Stimulated activated CD4-positive, alpha-beta T cell treated with anti-CD3 and anti-CD28 coated beads, Interleukin-2, amount 100 ng/mL, for 4 hours (primary cell): ENCODE measurements around the gene ADAMTS12.

Source experiments
- DNase-seq: peaks from one replicate; pipeline ENCODE4 v3.0.0-alpha.2; 2020; ENCODE audit warnings: low read depth

Gene ADAMTS12

GRCh38 chr5:33807771-33808170 lies 84.0 kb downstream of the ADAMTS12 start:
- no peak for DNase-seq

DNA sequence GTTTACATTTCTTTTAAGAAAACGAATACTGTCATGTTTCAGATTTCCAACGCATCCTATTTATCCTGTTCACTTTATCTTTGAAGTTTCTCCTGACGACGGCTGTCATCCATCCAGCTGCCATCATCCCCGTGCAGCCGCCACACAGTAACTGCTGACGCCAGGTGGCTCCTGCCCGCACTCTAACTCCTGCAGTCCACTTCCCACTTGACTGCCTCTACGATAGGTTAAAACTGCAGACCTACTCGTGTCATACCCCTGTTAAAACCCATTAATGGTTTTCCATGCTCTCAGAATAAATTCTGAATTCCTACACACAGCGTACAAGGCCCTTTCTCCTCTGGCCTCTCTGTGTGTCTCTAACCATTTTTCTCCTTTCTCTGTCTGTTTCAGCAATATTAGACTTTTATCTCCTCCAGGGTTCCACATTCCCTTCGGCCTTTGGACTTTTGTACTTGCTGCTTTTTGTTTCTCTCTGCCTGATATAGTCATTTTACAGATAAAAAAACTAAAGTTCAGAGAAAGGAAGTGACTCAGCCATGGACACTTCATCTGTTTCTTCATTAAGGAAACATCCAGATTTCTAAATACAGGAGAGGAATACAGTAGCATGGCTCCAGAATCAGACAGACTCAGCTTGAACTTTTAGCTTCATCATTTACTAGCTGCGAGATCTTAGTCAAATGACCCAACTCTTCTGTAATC lies 84.9 kb downstream of the ADAMTS12 start:
- no peak for DNase-seq

DNA sequence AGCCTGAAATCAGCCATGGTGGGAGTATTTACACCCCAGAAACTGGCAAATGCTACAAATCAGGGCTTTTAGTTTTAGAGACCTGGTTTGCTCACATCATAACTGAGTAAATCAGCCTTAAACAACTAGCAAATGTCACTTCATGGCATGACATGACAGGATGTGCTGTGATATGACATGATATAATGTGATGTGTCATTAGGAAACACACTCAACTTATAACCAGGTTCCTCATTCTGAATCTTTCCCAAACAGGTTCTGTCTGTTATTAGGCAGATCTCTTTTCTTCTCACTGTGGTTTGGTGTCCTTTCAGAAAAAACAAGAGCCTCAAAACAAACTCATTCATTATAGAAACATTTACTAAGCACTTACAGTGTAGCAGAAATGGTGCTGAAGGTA lies 90.5 kb downstream of the ADAMTS12 start:
- no peak for DNase-seq

DNA sequence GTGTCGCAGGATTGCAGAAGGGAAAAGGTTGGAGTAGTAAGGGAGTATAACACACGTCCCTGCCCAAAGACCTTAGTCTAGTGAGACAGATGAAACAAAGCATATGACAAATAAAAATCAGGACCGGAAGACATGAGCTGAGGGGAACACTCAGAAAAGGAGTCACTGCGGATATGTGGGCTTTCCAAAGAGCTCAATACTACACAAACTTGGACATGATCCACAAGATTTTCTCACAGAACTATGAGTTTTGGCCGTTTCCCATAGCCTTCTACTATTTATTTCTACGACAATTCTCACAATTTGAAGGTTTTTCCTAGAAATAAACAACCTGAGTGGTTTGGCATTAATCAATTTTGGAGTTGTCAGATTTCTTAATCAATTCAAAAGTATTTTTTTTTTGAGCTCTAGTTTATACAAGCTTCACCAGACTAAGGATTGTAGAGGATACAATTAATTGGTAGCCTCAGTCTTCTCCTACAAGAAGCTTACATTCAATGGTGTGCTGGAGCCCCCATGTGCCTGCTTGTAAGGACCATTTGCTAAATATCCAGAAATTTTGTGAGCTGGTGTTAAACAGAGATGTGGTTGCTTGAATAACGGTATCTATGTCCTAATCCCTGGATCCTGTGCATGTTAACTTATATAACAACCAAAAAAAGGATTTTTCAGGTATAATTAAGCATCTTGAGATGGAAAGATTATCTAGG lies 91.4 kb downstream of the ADAMTS12 start:
- no peak for DNase-seq

GRCh38 chr5:33795496-33795895 lies 96.3 kb downstream of the ADAMTS12 start:
- DNase-seq: no peak

DNA sequence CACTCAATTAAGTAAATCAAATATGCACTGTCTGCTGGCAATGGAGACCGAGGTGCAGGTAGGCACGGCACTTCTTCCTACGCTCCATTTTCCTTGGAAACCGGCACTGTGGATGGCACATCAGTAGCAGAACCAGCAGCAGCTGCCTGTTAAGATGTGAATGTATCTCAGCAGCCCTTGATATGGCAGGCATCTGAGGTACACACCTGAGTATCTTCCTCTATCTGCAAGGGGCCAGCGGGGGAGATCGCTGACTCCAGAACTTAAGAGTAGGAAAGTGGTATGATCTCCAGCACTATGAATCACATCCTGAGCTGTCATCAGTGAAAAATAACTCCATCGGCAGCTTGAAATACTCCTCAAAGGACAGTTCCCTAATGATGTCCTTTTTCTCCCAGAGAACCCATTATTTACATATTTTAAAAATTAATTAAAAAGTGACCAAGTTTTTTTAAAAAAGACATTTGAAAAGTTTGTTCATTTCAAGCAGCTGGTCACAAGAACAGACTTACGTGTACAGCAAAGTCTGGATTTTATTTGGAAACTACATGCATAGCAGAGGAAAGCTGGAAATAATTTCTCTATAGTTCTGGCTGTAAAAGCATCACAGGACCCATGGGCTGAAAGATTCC lies 97.1 kb downstream of the ADAMTS12 start:
- no peak for DNase-seq

GRCh38 chr5:33793836-33794549 lies 97.8 kb downstream of the ADAMTS12 start:
- DNase-seq: no peak

DNA sequence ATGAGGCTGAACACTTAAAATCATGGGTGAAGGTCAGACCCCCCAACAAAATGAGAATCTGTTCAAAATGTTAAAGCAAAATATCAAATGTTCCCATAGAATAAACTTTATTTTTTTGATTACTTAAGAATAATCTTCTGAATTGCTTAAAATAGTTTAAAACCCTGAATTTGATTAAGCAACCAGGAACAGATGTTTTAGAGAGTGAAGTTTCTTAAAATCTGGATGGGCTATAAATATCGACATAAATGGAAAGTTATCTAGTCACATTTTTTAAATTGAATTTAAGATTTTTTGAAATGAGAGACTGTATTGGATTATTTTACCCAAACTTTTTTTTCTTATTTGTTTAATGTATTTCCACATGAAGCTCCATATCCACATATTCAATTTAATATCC lies 98.5 kb downstream of the ADAMTS12 start:
- no peak for DNase-seq

DNA sequence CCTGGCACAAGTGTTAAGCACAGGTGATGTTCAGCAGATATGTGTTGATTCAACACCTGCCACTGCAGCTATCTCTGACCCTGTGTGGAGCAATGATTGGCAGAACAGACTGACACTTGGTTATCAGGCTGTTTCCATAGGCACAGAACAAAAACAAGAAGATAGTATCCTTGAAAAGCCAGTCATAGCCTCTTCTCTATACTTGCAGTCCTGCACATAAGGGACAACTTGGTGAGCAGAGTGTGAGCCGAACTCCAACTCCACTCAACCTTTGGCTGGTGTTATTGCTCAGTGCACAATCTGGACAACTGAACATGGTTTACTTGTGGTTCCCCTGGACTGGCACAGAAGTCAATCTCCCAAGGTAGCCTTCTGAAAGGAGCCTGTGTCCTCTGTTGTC lies 99.2 kb downstream of the ADAMTS12 start:
- no peak for DNase-seq

DNA sequence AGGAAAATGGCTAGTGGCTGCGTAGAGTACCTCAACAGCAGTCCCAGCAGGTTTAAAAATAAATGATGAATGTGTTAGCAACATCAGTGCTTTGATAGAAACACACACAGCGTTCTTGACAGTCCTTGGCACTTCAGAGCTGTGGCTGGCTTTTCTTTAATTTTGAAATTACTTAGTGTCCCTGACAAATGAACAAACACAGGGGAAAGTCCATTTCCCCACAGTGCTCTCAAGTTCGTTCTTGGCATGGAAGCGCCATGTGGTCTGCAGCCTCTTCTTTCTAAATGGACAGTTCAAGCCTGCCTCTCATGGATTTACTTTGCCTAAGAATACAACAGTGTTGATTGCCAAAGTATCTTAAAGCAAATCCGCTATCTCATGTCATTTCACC lies 102.2 kb downstream of the ADAMTS12 start:
- no peak for DNase-seq

DNA sequence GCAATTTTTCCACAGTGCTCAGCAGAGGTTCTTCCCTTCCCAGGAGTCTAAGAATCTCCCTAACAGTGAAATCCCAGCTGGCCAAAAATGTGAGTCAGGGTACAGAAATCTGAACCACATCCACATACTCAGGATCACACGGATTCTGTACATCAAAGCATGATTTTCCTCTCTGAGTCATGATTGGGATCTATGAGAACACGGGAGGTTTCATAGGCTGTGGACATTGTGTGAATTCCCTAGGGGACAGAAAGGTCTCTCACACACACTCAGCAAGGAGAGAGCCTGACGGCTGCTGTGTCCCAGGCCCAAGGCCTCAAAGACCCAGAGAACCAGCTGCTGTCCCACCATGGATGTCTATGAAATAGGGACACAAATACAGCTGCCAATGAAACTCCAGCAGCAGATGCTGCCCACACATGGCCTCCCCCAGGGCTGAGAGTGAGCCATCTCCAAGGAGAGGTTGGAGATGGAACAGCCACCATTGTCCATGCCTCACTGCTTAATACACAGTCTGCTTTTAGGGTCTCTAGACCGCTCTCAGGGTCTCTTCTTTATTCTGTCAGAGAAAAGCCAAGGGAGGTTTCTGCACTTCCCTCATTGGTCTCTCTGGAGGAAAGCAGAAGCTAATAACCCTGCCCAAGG lies 102.7 kb downstream of the ADAMTS12 start:
- DNase-seq: no peak

GRCh38 chr5:33785571-33785970 lies 106.2 kb downstream of the ADAMTS12 start:
- DNase-seq: no peak

GRCh38 chr5:33781286-33781685 lies 110.5 kb downstream of the ADAMTS12 start:
- no peak for DNase-seq

DNA sequence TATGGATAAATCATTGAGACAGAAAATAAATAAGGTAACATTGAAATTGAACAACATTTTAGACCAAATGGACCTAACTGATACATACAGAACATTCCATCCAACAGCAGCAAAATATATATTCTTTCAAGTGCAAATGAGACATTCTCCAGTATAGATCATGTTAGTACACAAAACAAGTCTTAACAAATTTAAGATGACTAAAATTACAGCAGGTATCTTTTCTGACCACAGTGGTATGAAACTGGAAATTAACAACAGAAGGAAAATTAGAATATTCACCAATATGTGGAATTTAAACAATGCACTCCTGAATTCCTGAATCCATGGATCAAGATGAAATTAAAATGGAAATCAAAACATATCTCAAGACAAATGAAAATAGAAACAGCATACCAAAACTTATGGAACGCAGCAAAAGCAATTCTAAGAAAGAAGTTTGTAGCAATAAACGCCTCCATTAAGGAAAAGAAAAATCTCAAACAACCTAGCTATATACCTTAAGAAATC lies 115.6 kb downstream of the ADAMTS12 start:
- DNase-seq: no peak

DNA sequence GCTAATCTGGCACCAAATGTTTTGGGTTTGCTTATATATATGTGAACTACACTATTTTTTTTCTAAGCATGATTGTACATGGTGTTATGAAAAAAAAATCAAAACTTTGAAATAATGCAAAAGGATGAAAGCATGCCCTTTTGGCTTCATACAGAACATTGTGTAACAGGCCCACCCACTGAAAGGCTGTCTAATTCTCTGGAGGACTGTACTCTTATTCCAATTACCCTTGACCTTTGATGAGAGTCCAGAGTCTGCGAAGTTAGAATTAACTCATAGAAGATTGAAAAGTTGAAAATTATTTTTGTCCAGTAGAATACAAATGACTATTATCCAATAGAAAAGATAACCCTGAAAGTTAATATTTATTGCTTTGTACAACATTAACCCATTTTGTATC lies 117.4 kb downstream of the ADAMTS12 start:
- no peak for DNase-seq

DNA sequence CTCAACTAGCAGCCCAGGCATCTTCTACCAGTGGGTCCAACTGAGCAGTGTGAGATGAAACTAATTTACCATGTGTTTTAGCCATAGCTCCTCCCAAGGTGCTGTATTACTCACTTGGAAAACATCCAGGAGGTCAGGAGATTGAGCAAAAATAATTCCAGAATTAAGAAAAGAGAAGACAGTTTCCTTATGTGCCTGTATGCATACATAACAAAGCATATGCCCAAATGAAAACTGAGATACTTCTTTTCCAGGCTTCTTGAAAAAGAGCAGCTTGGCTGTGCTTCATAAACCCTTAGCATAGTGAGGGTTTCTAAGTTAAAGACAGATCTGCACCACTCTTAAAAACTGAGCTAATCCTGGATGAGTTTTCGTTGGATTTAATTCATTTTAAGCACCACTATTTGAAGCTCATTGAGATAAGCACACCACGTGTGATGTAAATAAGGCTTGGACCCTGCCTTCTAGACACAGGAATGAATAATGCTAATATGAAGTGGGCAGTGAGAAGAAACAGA lies 119.4 kb downstream of the ADAMTS12 start:
- no peak for DNase-seq

DNA sequence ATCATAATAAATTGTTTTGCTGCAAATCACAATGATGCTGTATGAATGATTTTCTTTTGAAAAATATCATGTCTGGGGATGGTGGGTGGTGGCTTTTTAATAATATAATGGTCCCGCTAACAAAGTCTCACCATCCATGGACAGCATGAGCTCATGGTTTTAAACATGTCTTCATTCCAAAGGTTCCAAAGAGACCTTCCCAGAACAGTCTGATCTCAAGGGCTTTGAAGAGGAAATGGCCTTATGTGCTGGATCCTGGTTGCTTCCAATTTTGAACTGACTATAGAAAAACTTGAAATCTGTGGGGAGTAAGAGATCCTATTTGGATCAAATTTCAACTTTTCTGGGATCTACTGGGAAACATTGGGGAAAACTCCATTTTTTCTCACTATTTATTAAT lies 121.8 kb downstream of the ADAMTS12 start:
- no peak for DNase-seq

DNA sequence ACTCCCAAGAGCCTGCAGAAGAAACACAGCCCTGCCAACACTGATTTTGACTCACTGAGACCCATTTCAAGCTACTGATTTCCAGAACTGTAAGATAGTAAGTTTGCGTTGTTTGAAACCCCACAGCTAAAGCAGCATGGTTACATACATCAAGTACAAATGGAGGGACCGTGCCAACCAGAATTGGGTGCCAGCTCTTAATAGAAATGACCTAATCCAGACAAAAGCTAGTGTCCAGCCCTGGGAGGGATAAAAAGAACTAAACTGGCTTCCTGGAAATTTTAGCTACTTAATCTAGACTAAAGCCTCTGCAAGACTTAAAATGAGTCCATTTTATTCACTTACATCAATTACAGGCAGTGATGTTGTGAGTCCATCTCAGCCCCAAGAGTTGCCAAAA lies 122.6 kb downstream of the ADAMTS12 start:
- DNase-seq: no peak

DNA sequence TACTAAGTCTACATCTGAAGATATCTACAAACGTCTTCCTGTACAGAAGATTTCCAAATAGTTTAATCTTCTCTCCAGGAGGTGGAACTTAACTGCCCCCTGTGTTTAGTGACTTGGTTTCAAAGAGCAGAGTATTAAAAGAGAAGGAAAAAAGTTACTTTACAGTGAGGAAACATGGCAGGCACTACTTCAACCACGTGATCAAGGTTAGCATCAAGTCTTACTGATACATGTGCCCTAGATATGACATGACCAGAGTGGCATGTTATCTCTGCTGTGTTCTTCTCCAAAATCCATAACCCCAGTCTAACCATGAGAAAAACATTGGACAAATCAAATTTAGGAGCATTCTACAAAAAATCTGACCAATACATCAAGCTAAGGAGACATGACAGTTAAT lies 125.8 kb downstream of the ADAMTS12 start:
- no peak for DNase-seq

- no peak for DNase-seq
These were observed 127.0 kb downstream of the ADAMTS12 start for GRCh38 chr5:33764786-33765185.

DNA sequence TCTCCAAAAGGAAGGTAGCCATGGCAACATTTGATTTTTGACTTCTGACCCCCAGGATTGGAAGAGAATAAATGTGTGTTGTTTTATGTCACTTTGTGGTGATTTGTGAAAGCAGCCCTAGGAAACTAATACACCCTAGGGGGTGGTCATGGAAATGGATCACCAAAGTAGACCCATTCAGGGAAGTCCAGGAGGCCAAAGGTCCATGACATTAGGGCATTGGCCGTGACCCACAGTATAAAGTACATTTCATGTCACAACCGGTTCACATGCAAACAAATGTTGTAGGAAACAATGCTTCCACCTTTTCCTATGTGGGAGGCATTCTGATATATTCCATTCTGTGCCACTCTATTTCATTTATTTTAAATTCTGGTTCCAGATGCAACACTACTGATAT lies 128.4 kb downstream of the ADAMTS12 start:
- no peak for DNase-seq

DNA sequence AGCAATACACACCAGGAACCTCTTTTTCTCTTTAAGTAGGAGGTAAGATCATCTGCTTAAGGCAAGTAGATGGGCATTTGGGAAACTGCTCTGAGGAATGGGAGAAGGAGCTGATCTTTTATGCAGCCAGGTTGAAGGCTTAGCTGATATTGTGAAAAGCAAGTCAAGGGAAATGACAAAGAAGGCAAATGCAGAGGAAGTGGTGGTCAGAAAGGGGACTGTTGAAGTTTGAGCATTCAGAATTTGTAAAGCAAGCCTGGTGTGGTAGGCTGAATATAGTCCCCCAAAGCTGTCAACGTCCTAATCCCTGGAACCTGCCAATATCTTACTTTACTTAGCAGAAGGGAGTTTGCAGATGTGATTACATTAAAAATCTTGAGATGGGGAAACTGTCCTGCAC lies 128.9 kb downstream of the ADAMTS12 start:
- no peak for DNase-seq
